ENCODE measurements around the gene EXOSC6.
"Not testable (repeated sequence)": the region's sequence is repeated elsewhere in the genome, so short reads cannot be mapped to it uniquely, and the experiment has no call there.

The EXOSC6 gene

GRCh38 chr16:70251629-70252354 lies at the start of gene EXOSC6:
EXOSC6 (minus strand) TSS chr16:70251940; CDS start chr16:70251900, 40 bp downstream.
- peak; percentile 78 for DNase-seq (ENCODE audit: low read depth in 2 of 2)

- no peak for DNase-seq (ENCODE audit: low read depth in 2 of 2)
Measured at GRCh38 chr16:70301121-70301520, 49.4 kb upstream of the EXOSC6 start.

GRCh38 chr16:70298988-70299938 lies 47.5 kb upstream of the EXOSC6 start, which contains the start of gene DDX19B:
DDX19B (plus strand) TSS chr16:70299186; CDS start chr16:70299298, 112 bp downstream.
- DNase-seq (ENCODE audit: low read depth in 2 of 2): no peak

- no peak for DNase-seq (ENCODE audit: low read depth in 2 of 2)
Measured at GRCh38 chr16:70295634-70296033, 43.9 kb upstream of the EXOSC6 start.

GRCh38 chr16:70294385-70295025 lies 42.8 kb upstream of the EXOSC6 start:
- DNase-seq (ENCODE audit: low read depth in 2 of 2): no peak

- not testable (repeated sequence) for DNase-seq (ENCODE audit: low read depth in 2 of 2)
Measured at GRCh38 chr16:70292148-70292547, 40.4 kb upstream of the EXOSC6 start.

- no peak for DNase-seq (ENCODE audit: low read depth in 2 of 2)
Measured at GRCh38 chr16:70290949-70291519, 39.3 kb upstream of the EXOSC6 start.

- DNase-seq (ENCODE audit: low read depth in 2 of 2): peak; percentile 85 to 86
Measured at GRCh38 chr16:70289229-70290094, 37.7 kb upstream of the EXOSC6 start, which contains the start of gene AARS1. AARS1 (minus strand) TSS chr16:70289506; CDS start chr16:70282763, 6,743 bp downstream.

- DNase-seq (ENCODE audit: low read depth in 2 of 2): not testable (repeated sequence)
Measured at GRCh38 chr16:70287304-70287971, 35.7 kb upstream of the EXOSC6 start.

- no peak for DNase-seq (ENCODE audit: low read depth in 2 of 2)
Measured at GRCh38 chr16:70276392-70276791, 24.7 kb upstream of the EXOSC6 start.

- no peak for DNase-seq (ENCODE audit: low read depth in 2 of 2)
Measured at GRCh38 chr16:70271696-70272095, 20.0 kb upstream of the EXOSC6 start.

- no peak for DNase-seq (ENCODE audit: low read depth in 2 of 2)
Measured at GRCh38 chr16:70270176-70270575, 18.4 kb upstream of the EXOSC6 start.

GRCh38 chr16:70269471-70269870 lies 17.7 kb upstream of the EXOSC6 start:
- DNase-seq (ENCODE audit: low read depth in 2 of 2): no peak

GRCh38 chr16:70267922-70268321 lies 16.2 kb upstream of the EXOSC6 start:
- not testable (repeated sequence) for DNase-seq (ENCODE audit: low read depth in 2 of 2)

- no peak for DNase-seq (ENCODE audit: low read depth in 2 of 2)
Measured at GRCh38 chr16:70267516-70267915, 15.8 kb upstream of the EXOSC6 start.

GRCh38 chr16:70259903-70260302 lies 8.2 kb upstream of the EXOSC6 start:
- not testable (repeated sequence) for DNase-seq (ENCODE audit: low read depth in 2 of 2)

- no peak for DNase-seq (ENCODE audit: low read depth in 2 of 2)
Measured at GRCh38 chr16:70258946-70259345, 7.2 kb upstream of the EXOSC6 start.

GRCh38 chr16:70258065-70258464 lies 6.3 kb upstream of the EXOSC6 start:
- no peak for DNase-seq (ENCODE audit: low read depth in 2 of 2)

- no peak for DNase-seq (ENCODE audit: low read depth in 2 of 2)
Measured at GRCh38 chr16:70257391-70257790, 5.7 kb upstream of the EXOSC6 start.

GRCh38 chr16:70255574-70255973 lies 3.8 kb upstream of the EXOSC6 start:
- DNase-seq (ENCODE audit: low read depth in 2 of 2): no peak
